Esophagus muscularis mucosa (tissue), 4 donors: Measurements from ENCODE around the gene NRCAM.

Experiments used
- CTCF ChIP-seq, 3 experiments: fragments of 200-600 bp in 2 of 3; fragments of 450-650 bp in 1 of 3; sonication (generic) in 2 of 3; IDR thresholded peaks; one replicate each; pipeline ENCODE4 v1.5.1; 2017 to 2019; ENCODE audit warnings: antibody characterized with exemption in 3 of 3, mild to moderate bottlenecking in 2 of 3, moderate library complexity in 1 of 3
- EP300 ChIP-seq: sonication (generic); formaldehyde crosslinking; IDR thresholded peaks from one replicate; pipeline ENCODE4 v1.6.1; 2017; ENCODE audit warnings: antibody characterized with exemption
- POLR2AphosphoS5 ChIP-seq, 2 donors: sonication (generic); formaldehyde crosslinking; IDR thresholded peaks; one replicate each; pipeline ENCODE4 v1.6.1; 2017; ENCODE audit warnings: antibody characterized with exemption in 2 of 2

- TF ChIP-seq CTCF (IDR thresholded peaks at IDR 0.05) (no peak), POLR2AphosphoS5 (IDR thresholded peaks at IDR 0.05) (no peak), EP300 (no peak)
Measured at GRCh38 chr7:108367314-108367713, 88.9 kb downstream of the NRCAM start.
